GM19467 (cell line): ENCODE results near the gene CREG1.
"Not testable (repeated sequence)": the region's sequence is repeated elsewhere in the genome, so short reads cannot be mapped to it uniquely, and the experiment has no call there.

Experiments
- ATAC-seq: cut with Tn5 transposase; IDR thresholded peaks from one replicate; pipeline ENCODE4 v1.9.1; 2021; ENCODE audit warnings: mild to moderate bottlenecking, moderate library complexity; ENCODE audit not compliant: unreplicated experiment

Gene CREG1

DNA sequence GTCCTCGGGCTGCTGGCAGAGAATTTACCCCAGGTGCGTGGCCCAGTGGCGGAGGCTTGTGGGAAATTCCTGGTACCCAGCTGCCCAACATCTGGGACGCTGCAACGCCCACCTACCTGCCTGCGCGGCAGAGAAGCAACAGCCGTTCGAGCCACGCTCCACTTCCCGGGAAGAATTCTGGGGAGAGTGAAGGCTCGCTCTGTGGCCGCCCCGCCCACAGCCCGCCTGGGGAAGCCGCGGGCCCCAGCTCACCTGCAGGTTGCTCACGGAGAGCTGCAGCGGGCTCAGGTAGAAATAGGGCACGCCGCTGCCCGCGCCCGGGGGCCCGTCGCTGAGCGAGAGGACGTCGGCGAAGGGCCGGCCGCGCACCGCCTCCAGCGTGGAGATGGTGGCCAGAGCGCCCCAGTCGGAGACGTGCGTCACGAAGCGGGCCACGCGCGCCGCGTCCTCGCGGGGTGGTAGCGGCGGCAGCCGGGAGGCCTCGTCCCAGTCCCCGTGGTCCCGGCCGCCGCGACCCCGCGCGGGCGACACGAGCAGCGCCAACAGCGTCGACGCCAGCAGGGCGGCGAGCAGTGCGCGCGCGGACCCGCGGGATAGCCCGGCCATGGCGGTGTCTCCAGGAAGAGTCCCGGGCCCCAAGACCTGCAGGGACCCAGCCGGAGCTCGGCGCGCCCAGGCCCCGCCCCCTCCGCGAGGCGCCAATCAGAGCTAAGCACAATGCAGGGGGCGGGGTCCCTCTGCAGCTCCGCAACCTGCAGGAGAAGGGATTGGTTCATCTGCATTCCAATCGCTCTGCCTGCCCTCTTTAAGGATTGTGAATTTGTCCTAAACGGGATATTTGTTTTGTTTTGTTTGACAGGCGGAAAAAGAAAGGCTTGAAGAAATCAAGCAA is at the start of gene CREG1:
Gene CREG1, minus strand, starts transcription at position 627 of the 892 bp plus-strand sequence.
- peak; percentile 96 for ATAC-seq

DNA sequence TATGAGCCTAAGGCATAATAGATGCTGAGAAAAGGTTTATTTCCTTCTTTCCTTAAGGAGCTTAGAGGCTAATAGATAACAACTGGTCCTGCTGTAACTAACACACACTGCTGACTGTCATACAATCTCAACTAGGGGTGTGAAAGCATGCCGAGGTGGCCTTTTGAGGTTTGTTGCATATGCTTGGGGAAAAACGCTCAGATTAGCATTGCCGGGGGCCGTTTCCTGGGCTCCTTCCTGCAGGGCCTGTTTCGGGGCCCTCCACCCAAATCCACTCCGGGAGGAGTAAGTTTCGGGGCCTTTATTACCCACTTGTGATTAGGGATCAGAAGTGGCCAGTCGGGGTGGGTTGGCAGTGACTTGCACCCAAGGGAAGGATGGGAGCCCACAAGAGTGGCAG is 49.3 kb upstream of the CREG1 start:
- no peak for ATAC-seq

DNA sequence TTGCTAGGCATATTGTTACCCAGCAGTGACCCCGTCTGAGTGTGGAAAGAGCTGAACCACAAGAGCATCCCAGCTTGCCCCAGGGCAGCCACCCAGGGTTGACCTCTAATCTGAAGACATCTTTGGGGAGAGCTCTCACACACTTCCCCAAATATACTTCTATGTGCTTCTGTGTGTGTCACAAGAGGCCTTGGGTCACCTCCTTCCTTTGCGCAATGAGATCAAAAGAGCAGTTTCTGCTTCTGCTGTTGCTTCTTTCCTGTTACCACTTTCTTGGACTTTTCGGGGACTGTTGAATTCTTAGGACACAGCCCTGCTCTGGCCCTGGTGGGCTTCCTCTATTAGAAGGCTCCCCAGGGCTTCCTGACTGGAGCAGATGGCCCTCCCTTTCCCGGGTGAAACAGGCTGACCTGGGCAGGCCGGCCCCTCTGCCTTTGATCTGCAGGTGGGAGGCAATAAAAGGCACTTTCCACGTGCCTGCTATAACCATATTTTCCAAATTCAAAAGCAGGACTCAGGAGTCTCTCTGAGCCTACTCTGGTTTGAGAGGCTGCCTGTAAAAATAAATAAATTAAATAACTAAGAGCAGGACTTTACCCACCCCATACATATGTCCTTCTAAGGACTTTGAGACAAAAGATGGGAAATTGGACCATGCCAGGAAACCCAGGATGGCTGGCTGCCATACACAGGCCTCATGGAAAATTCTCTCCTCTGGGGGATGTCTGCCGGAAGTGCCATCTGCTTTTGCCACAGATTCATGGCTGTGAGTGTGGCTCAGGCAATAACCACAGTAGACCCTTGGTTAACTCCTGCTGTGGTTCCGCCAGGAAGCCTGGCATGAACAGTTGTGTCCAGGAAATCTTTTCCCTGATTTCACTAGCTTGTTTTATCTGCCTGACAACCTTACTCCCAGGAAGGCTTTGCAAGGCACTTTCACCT is 48.2 kb upstream of the CREG1 start:
- ATAC-seq = no peak

DNA sequence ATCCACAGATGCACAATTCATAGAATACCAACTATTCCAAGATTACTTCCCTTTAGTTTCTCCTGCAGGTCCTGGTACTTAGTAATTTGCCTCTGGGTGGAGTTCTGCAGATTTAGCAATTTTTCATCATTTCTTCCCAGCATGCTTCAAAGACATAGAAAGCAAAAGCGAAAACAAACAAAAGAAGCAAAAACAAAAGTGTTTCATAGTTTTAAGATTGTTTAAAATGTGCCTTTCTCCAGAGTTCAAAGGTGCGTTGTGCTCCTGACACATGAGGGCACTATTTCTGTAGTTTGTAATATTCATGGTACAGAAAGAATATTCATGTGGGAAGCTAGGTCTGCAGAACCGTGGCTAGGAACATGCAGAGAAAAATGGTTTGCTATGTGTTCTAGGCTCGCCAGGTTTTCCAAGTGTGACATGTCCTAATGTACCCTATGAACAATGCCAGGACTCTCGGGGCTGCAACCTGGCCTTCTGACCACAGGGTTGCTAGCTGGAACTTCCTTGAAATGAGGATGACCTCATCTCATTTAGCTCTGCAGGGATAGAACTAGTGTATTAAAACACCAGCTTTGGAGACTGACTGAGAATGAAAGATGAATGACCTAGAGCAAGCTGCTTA is 46.5 kb upstream of the CREG1 start:
- peak; percentile 68 for ATAC-seq

DNA sequence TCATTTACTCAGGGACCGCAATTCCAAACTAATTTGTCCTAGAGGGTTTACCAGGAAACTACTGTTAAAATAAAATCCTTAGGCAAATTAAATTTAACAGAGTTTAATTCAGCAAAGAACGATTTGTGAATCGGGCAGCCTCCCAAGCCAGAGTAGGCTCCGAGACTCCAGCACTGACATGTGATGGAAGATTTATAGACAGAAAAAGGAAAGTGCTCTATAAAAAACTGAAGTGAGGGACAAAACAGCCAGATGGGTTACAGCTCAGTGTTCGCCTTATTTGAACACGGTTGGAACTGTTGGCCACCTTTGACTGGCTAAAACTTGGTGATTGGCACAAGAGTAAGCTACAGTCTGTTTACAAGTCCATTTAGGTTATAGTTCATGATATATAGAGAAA is 41.3 kb upstream of the CREG1 start:
- ATAC-seq = no peak

- no peak for ATAC-seq
Measured at GRCh38 chr1:167593860-167594259, 40.3 kb upstream of the CREG1 start.

- no peak for ATAC-seq
Measured at GRCh38 chr1:167592475-167592874, 38.9 kb upstream of the CREG1 start.

- ATAC-seq = no peak
Measured at GRCh38 chr1:167588361-167588760, 34.8 kb upstream of the CREG1 start.

- no peak for ATAC-seq
Measured at GRCh38 chr1:167587872-167588271, 34.3 kb upstream of the CREG1 start.

GRCh38 chr1:167587342-167587741 is 33.8 kb upstream of the CREG1 start:
- no peak for ATAC-seq

- no peak for ATAC-seq
Measured at GRCh38 chr1:167584581-167584980, 31.0 kb upstream of the CREG1 start.

DNA sequence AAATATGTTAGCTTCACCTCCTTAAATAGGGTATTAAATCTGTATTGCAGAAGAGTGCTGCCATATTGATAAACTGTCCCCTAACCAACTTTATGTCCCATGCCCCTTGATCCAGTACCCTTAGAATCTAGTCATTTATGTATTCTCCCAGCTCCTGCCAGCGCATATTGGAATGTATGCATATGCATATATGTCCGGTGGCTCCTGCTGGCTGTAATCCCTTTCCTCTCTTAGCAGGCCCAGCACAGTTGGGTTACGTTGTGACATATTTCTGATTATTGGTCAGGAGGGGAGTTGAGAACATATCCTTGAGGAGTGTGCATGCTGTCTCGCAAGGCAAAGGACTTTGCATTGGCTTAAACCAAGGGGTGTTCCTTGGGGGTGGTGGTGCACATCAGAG is 29.2 kb upstream of the CREG1 start:
- no peak for ATAC-seq

DNA sequence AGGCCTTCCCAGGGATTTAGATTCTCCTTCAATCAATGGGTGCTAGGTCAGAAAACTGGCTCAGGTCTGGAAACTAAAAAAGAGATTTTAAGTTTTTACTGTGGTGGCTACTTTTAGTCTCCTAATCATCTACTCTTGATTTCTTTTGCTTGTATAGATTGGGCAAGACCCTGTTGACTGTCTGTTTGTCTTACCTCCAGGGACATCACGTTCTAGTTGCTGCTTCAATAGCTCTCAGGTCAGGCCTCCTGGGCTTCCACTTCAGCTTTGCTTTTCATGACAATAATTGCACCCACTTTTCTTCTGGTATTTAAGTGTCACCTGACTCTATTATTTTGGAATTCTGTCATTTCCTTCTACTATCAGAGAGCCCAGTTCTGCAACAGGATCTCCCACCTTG is 28.5 kb upstream of the CREG1 start:
- no peak for ATAC-seq

DNA sequence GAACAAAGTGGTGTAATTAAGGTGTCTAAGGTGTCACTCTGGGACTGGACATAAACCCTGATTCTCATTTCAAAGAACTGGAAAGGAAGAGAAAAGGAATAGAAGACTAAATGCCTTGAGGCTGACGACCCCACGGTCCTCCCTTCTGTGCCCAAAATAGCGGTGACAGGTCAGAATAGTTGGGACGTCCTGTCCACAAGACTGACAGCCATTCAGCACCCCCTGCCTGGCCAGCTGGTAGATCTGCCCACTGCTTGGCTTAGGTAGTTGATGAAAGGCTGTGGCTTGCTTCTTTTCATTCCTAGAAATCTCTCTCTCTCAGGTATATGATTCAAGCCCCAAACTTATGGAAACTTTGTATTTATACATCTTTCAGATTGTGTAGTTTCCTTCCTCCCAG is 26.4 kb upstream of the CREG1 start:
- ATAC-seq = no peak

DNA sequence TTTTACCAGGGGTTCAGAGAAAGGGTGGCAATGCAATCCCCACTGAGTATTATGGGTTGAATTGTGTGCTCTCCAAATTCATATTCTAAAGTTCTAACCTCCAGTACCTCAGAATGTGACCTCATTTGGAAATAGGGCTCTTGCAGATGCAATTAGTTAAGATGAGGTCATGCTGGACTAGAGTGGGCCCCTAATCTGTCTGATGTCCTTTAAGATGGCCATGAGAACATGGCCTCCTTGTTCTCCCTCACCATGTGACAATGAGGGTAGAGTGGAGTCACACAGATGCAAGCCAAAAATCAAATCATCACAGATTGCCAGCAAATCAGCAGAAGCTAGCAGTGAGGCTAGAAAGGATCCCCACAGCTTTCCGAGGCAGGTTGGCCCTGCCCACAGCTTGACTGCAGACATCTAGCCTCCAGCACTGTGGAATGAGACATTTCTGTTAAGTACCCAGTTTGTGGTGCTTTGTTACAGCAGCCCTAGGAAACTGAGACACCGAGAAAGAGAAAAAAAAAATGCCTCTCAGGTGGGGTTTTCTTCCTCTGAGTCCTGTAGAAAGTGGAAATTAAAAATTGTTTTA is 25.5 kb upstream of the CREG1 start:
- ATAC-seq = no peak

DNA sequence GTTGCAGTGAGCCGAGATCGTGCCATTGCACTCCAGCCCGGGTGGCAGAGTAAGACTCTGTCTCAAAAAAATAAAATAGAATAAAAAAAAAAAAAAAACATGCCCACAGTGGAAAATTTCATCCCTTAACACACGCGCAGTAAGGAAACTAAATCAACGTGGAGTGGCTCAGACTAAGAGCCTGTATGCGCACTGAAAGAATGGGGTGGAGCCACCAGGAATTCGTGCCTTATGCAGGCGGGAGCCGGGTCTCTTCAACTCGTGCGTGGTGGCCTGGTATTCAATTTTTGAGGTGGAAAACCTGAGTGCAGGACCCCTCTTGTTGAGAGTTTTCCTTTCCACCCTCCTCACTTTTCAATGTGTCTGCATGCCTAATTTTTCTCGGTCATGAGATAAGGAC is 22.1 kb upstream of the CREG1 start:
- no peak for ATAC-seq

- no peak for ATAC-seq
Measured at GRCh38 chr1:167573035-167573434, 19.5 kb upstream of the CREG1 start.

GRCh38 chr1:167570712-167571111 is 17.1 kb upstream of the CREG1 start:
- not testable (repeated sequence) for ATAC-seq

DNA sequence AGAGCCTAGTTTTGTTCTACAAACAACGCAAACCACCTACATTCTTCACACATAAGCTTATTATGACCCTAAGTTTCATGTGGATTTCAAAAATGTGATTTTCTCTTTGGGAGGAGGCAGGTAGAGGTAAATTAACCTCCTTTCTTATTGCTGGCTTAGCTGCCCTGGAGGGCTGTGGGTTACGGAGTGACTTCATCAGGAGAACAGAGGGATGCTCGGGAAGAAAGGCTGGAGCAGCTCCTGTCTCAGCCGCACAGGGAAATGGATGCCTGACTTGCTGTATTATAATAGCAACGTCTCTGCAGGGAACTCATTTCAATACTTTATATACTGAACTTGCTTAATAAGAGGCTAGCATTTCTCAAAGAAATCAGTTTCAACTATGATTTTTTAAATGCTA is 14.1 kb upstream of the CREG1 start:
- ATAC-seq = no peak

GRCh38 chr1:167566766-167567165 is 13.2 kb upstream of the CREG1 start:
- ATAC-seq = no peak

- no peak for ATAC-seq
Measured at GRCh38 chr1:167565922-167566321, 12.4 kb upstream of the CREG1 start.
